ENCODE measurements around the gene PRKCA.

Gene PRKCA

GRCh38 chr17:66726846-66727245, 424.4 kb downstream of the PRKCA start:
- no peak for DNase-seq

- peak; percentile 41 to 50 for DNase-seq
Observed at GRCh38 chr17:66727634-66728570, 425.5 kb downstream of the PRKCA start.

- DNase-seq, result no peak
Observed at GRCh38 chr17:66730461-66730923, 428.1 kb downstream of the PRKCA start.

GRCh38 chr17:66733759-66734158, 431.3 kb downstream of the PRKCA start:
- DNase-seq, result no peak

GRCh38 chr17:66734186-66734943, 432.0 kb downstream of the PRKCA start:
- no peak for DNase-seq

- no peak for DNase-seq
Observed at GRCh38 chr17:66737524-66737923, 435.1 kb downstream of the PRKCA start.

- no peak for DNase-seq
Observed at GRCh38 chr17:66738301-66738700, 435.9 kb downstream of the PRKCA start.

GRCh38 chr17:66739553-66739952, 437.1 kb downstream of the PRKCA start:
- DNase-seq, result no peak

GRCh38 chr17:66740226-66740625, 437.8 kb downstream of the PRKCA start:
- no peak for DNase-seq

GRCh38 chr17:66743511-66743910, 441.1 kb downstream of the PRKCA start:
- no peak for DNase-seq

GRCh38 chr17:66746736-66747135, 444.3 kb downstream of the PRKCA start:
- DNase-seq, result no peak

- DNase-seq, result no peak
Observed at GRCh38 chr17:66747578-66748275, 445.3 kb downstream of the PRKCA start.

GRCh38 chr17:66748578-66748977, 446.2 kb downstream of the PRKCA start:
- DNase-seq, result no peak

- no peak for DNase-seq
Observed at GRCh38 chr17:66749217-66749832, 446.9 kb downstream of the PRKCA start.

- no peak for DNase-seq
Observed at GRCh38 chr17:66750116-66750515, 447.7 kb downstream of the PRKCA start.

- DNase-seq, result no peak
Observed at GRCh38 chr17:66750781-66751543, 448.5 kb downstream of the PRKCA start.

- DNase-seq, result no peak
Observed at GRCh38 chr17:66751771-66752170, 449.4 kb downstream of the PRKCA start.

GRCh38 chr17:66752411-66752810, 450.0 kb downstream of the PRKCA start:
- DNase-seq, result no peak

GRCh38 chr17:66753126-66753920, 450.9 kb downstream of the PRKCA start:
- DNase-seq, result no peak

- DNase-seq, result no peak
Observed at GRCh38 chr17:66755101-66755943, 452.9 kb downstream of the PRKCA start.

All from stimulated activated CD4-positive, alpha-beta T cell treated with anti-CD3 and anti-CD28 coated beads, Interleukin-2, amount 100 ng/mL, for 24 hours (primary cell).